HCT116 (cell line): ENCODE measurements around the gene IRS1.

Experiments
- ATF3 ChIP-seq: IDR thresholded peaks from 2 replicates; pipeline ENCODE4 v1.6.1; 2012
- CEBPB ChIP-seq: IDR thresholded peaks from 2 replicates; pipeline ENCODE4 v1.6.1; 2012; ENCODE audit warnings: low read depth
- CTCF ChIP-seq, 3 experiments: fragments of 200-600 bp in 1 of 3; sonication (generic) in 1 of 3; IDR thresholded peaks in 2 of 3; conservative IDR thresholded peaks in 1 of 3; 2 replicates each; pipeline ENCODE4 v1.5.1; 2012 to 2017; ENCODE audit warnings: low read depth in 2 of 3, low read length in 2 of 3, antibody characterized with exemption in 1 of 3, borderline replicate concordance in 1 of 3, control low read depth in 1 of 3, mild to moderate bottlenecking in 1 of 3, mixed read lengths in 1 of 3, mixed run types in 1 of 3, moderate library complexity in 1 of 3; ENCODE audit not compliant: insufficient read depth in 1 of 3
- EZH2 ChIP-seq: fragments of 200-600 bp; sonication (generic); IDR thresholded peaks from 2 replicates; pipeline ENCODE4 v1.6.1; 2017; ENCODE audit warnings: antibody characterized with exemption, mixed run types
- FOSL1 ChIP-seq: IDR thresholded peaks from 2 replicates; pipeline ENCODE4 v1.6.1; 2012; ENCODE audit warnings: low read depth
- POLR2A ChIP-seq: IDR thresholded peaks from 2 replicates; pipeline ENCODE4 v1.7.0; 2011; ENCODE audit warnings: borderline replicate concordance; ENCODE audit not compliant: insufficient read depth, insufficient read length; ENCODE audit errors: extremely low read depth

GRCh38 chr2:226777611-226778010 is 22.0 kb downstream of the IRS1 start:
- TF ChIP-seq CTCF (IDR thresholded peaks at IDR 0.05 in 2 of 3, conservative IDR thresholded peaks at IDR 0.05 in 1 of 3; ENCODE audit: borderline replicate concordance in 1 of 3, insufficient read depth in 1 of 3, low read depth in 2 of 3, low read length in 2 of 3) (no peak), FOSL1 (no peak), CEBPB (no peak), POLR2A (no peak), ATF3 (no peak), EZH2 (no peak)
